ENCODE data around the gene ERAL1. TPM values are rescaled to one million over a fixed set of nuclear protein-coding genes. Genes with fewer than 3 reads are reported as not detected.
A peak's percentile ranks its signal among the peaks of the same experiment; 100 is the strongest.
"Not testable (repeated sequence)": the region's sequence is repeated elsewhere in the genome, so short reads cannot be mapped to it uniquely, and the experiment has no call there.

ERAL1 gene
- total RNA-seq, 2 experiments from 2014 or later: 51.5 to 74.8 TPM

GRCh38 chr17:28827672-28828071 lies 27.1 kb upstream of the ERAL1 start:
- DNase-seq (no peak), ATAC-seq (no peak)
- intact Hi-C loops (cut with DNase I, micrococcal nuclease): no loop called here
- Mint-ChIP-seq H3K27ac (no peak overlapping the region), H3K4me1 (peaks cover 6% of the 10 kb centered on the region), H3K9me3 (ENCODE audit: low read depth) (no peaks in the 10 kb centered on the region), H3K27me3 (no peaks in the 10 kb centered on the region), H3K36me3 (ENCODE audit: low read depth) (peaks cover 18% of the 10 kb centered on the region), H3K4me3 (no peak overlapping the region)
- CTCF ChIA-PET: interaction anchor here (0.8 to 3.3 kb wide), 8 partner anchors 9 to 63 kb away, joined by 3 to 15 read pairs (median 4); no protein-coding TSS in a partner anchor
- POLR2A ChIA-PET: interaction anchor here (0.7 kb wide), 1 partner anchor 15 kb away, joined by 4 read pairs; the partner anchor contains the start of gene FAM222B

DNA sequence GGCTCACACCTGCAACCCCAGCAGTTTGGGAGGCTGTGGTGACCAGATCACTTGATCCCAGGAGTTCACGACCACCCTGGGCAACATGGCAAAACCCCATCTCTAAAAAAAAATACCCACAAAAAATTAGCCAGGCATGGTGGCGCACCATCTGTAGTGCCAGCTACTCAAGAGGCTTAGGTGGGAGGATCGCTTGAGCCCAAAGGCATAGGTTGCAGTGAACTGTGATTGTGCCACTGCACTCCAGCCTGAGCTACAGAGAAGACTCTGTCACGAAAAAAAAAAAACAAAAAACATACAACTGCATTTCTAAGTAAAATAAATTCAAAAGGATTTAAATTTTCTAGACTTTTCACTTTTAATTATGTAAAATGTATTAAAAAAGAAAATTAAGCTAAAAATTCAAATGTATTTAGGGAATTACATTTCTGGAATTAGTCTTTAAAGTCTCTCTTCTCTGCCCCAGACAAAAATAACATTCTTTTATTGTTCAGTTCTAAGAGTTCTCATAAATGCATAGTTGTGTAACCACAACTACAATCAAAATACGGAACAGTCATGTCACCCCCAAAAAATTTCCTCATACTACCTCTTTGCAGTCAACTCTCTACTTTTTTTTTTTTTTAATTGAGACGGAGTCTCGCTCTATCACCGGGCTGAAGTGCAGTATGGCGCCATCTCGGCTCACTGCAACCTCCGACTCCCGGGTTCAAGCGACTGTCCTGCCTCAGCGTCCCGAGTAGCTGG lies 26.3 kb upstream of the ERAL1 start:
- H3K9me3 Mint-ChIP-seq (ENCODE audit: low read depth): no peaks in the 10 kb centered on the region
- POLR2A ChIA-PET: interaction anchor here (0.7 kb wide), 1 partner anchor 30 kb away, joined by 3 read pairs; no protein-coding TSS in a partner anchor
- peaks cover 6% of the 10 kb centered on the region for H3K4me1 Mint-ChIP-seq
- intact Hi-C loops (cut with DNase I, micrococcal nuclease): no loop called here
- no peak overlapping the region for H3K27ac Mint-ChIP-seq
- no peak for DNase-seq
- peaks cover 17% of the 10 kb centered on the region for H3K36me3 Mint-ChIP-seq (ENCODE audit: low read depth)
- no peak for ATAC-seq
- no peaks in the 10 kb centered on the region for H3K27me3 Mint-ChIP-seq
- no peak overlapping the region for H3K4me3 Mint-ChIP-seq
- CTCF ChIA-PET: interaction anchor here (0.5 to 1.2 kb wide), 2 partner anchors 18 to 82 kb away, joined by 3 to 5 read pairs; no protein-coding TSS in a partner anchor

DNA sequence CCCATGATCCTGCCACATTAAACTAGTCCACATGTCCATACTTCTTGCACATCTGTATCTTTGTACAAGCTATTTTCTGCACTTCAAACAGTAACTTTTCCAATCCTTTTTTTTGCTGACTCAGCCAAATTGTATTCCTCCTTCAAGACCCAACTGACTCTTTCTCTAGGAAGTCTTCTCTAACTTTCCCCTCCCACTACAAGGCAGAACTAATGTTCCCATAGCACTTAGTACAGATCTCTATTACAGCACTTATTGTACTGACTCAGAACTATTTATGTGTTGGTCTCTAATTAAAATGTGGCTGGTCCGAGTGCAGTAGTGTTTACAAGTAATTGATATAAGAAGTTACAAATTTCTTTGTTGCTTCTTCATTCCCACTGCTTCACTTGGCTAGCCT lies 20.4 kb upstream of the ERAL1 start:
- intact Hi-C loops (cut with DNase I, micrococcal nuclease): no loop called here
- POLR2A ChIA-PET: no interaction called here
- H3K36me3 Mint-ChIP-seq (ENCODE audit: low read depth): peaks cover 18% of the 10 kb centered on the region
- H3K4me1 Mint-ChIP-seq: peaks cover 11% of the 10 kb centered on the region
- H3K9me3 Mint-ChIP-seq (ENCODE audit: low read depth): no peaks in the 10 kb centered on the region
- no peak overlapping the region for H3K4me3 Mint-ChIP-seq
- H3K27ac Mint-ChIP-seq: no peak overlapping the region
- CTCF ChIA-PET: interaction anchor here (1.2 kb wide), 2 partner anchors 68 to 71 kb away, joined by 3 to 4 read pairs; partner anchors contain the start of gene DHRS13
- ATAC-seq (no peak), DNase-seq (no peak)
- no peaks in the 10 kb centered on the region for H3K27me3 Mint-ChIP-seq

DNA sequence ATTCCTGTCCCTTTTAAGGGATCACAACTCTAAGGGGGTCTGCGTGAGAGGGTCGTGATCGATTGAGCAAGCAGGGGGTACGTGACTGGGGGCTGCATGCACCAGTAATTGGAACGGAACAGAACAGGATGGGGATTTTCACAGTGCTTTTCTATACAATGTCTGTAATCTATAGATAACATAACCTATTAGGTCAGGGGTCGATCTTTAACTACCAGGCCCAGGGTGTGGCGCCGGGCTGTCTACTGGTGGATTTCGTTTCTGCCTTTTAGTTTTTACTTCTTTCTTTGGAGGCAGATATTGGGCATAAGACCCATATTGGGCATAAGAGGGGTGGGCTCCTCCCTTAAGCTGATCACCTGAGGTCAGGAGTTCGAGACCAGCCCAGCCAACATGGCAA lies 18.3 kb upstream of the ERAL1 start:
- H3K27me3 Mint-ChIP-seq; POLR2A ChIA-PET; ATAC-seq; H3K4me3 Mint-ChIP-seq; H3K27ac Mint-ChIP-seq; intact Hi-C loops (cut with DNase I, micrococcal nuclease); DNase-seq; H3K9me3 Mint-ChIP-seq (ENCODE audit: low read depth): not testable (repeated sequence)
- CTCF ChIA-PET: interaction anchor here (1.6 kb wide), 1 partner anchor 9 kb away, joined by 4 read pairs; no protein-coding TSS in a partner anchor
- H3K4me1 Mint-ChIP-seq: peaks cover 20% of the 10 kb centered on the region
- H3K36me3 Mint-ChIP-seq (ENCODE audit: low read depth): peaks cover 12% of the 10 kb centered on the region

DNA sequence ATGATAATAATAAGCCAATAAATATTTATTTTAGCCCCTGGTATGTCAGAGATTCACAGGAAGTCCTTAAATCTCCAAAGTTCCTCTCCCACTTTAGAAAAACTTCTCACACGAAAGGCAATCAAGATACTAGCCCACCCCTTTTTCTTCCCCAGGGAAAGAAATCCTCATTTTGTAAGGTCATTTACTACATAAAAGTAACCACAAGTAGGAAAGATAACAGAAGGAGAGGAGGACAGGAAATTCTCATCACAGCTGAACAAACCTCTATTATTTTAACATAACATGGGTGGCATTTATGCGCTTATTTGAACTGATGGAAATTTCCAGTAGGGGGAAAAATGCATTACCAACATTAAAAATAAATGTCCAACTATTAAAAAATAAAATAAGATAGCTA lies 15.6 kb upstream of the ERAL1 start:
- no peak for DNase-seq
- peaks cover 3% of the 10 kb centered on the region for H3K36me3 Mint-ChIP-seq (ENCODE audit: low read depth)
- no peak overlapping the region for H3K4me3 Mint-ChIP-seq
- ATAC-seq: no peak
- H3K27me3 Mint-ChIP-seq: no peaks in the 10 kb centered on the region
- H3K9me3 Mint-ChIP-seq (ENCODE audit: low read depth): no peaks in the 10 kb centered on the region
- ChIA-PET CTCF (interaction anchor here (0.9 to 1.1 kb wide), 3 partner anchors 28 to 76 kb away, joined by 3 to 4 read pairs (median 3); no protein-coding TSS in a partner anchor), POLR2A (no interaction called here)
- H3K27ac Mint-ChIP-seq: peak overlapping the region; percentile 76
- H3K4me1 Mint-ChIP-seq: peaks cover 22% of the 10 kb centered on the region
- intact Hi-C loops (cut with DNase I, micrococcal nuclease): no loop called here

DNA sequence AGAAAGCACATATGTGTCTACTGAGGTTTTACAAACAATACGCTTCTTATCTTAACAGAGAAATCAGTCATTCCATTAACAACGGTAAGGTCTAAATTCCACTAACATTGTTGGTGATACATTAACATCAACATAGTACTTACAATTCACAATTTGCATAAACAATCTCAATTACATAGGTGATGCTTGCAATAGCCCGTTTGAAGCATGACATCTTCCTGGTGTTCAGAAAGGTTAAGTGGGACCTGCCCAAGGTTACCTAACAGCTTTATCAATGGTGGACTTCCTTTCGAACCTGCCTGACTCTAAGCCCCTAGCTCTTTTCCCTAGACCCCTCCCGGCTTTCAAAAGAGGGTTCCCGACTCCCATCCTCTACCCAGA lies 12.9 kb upstream of the ERAL1 start:
- DNase-seq (no peak), ATAC-seq (peak; percentile 8)
- H3K4me3 Mint-ChIP-seq: peak overlapping the region; percentile 93
- intact Hi-C loops (cut with DNase I, micrococcal nuclease): loop anchor here (1.0 to 5.0 kb wide), 8 partner anchors 12 to 115 kb away; partner anchors contain the start of genes DHRS13 (in 1 of the 2) and PHF12 (in 1 of the 2)
- no peaks in the 10 kb centered on the region for H3K9me3 Mint-ChIP-seq (ENCODE audit: low read depth)
- CTCF ChIA-PET: interaction anchor here (0.6 to 1.8 kb wide), 19 partner anchors 10 to 124 kb away, joined by 3 to 15 read pairs (median 4); partner anchors contain the start of genes FLOT2, RPL23A and TLCD1
- H3K4me1 Mint-ChIP-seq: peaks cover 20% of the 10 kb centered on the region
- no peaks in the 10 kb centered on the region for H3K36me3 Mint-ChIP-seq (ENCODE audit: low read depth)
- peak overlapping the region; percentile 90 for H3K27ac Mint-ChIP-seq
- POLR2A ChIA-PET: interaction anchor here (0.8 to 1.8 kb wide), 9 partner anchors 12 to 118 kb away, joined by 3 to 11 read pairs (median 4); partner anchors contain the start of gene NEK8
- no peaks in the 10 kb centered on the region for H3K27me3 Mint-ChIP-seq

GRCh38 chr17:28842282-28843012 lies 12.4 kb upstream of the ERAL1 start, which contains the start of gene FAM222B:
Gene FAM222B (minus strand): TSS chr17:28842790. CDS start chr17:28766667, 76,123 bp downstream.
- Mint-ChIP-seq H3K27ac (peak within 1 kb of the TSS; percentile 90), H3K9me3 (ENCODE audit: low read depth) (no peaks in the 10 kb centered on the region), H3K4me1 (peaks cover 20% of the 10 kb centered on the region), H3K4me3 (peak within 1 kb of the TSS; percentile 93), H3K27me3 (no peaks in the 10 kb centered on the region), H3K36me3 (ENCODE audit: low read depth) (no peaks in the 10 kb centered on the region)
- ChIA-PET CTCF (interaction anchor here (0.6 to 1.8 kb wide), 20 partner anchors 10 to 123 kb away, joined by 3 to 15 read pairs (median 4); partner anchors contain the start of genes FLOT2, RPL23A and TLCD1), POLR2A (interaction anchor here (0.6 to 1.8 kb wide), 10 partner anchors 11 to 119 kb away, joined by 3 to 11 read pairs (median 4); partner anchors contain the start of gene NEK8)
- intact Hi-C loops (cut with DNase I, micrococcal nuclease): loop anchor here (1.0 to 5.0 kb wide), 8 partner anchors 12 to 115 kb away; partner anchors contain the start of genes DHRS13 (in 1 of the 2) and PHF12 (in 1 of the 2)
- peak; percentile 99 for ATAC-seq
- DNase-seq: peak; percentile 93

DNA sequence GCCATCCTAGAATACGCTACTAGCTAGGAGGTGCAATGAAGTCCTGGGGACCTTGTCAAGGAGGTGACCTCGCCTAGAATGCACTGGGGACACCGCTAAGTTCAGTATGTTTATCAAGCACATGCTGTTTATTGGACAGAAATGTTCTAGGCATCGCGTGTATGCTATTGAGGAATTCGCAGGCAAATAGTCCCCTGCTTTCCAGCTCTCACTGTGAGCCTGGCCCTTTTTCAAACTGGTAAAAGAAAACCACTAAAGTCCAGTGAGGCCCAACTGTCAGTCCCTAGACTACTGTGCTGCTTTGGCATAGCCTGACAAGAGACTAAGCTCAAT lies 11.0 kb upstream of the ERAL1 start:
- ATAC-seq (no peak), DNase-seq (no peak)
- Mint-ChIP-seq H3K9me3 (ENCODE audit: low read depth) (no peaks in the 10 kb centered on the region), H3K4me1 (peaks cover 20% of the 10 kb centered on the region), H3K36me3 (ENCODE audit: low read depth) (no peaks in the 10 kb centered on the region), H3K27me3 (no peaks in the 10 kb centered on the region), H3K4me3 (peak overlapping the region; percentile 93), H3K27ac (no peak overlapping the region)
- intact Hi-C loops (cut with DNase I, micrococcal nuclease): loop anchor here (2.0 to 5.0 kb wide), 3 partner anchors 33 to 107 kb away; partner anchors contain the start of gene PHF12 (in 1 of the 2)
- ChIA-PET CTCF (interaction anchor here (0.7 to 2.1 kb wide), 4 partner anchors 32 to 117 kb away, joined by 3 to 5 read pairs (median 4); no protein-coding TSS in a partner anchor), POLR2A (no interaction called here)

DNA sequence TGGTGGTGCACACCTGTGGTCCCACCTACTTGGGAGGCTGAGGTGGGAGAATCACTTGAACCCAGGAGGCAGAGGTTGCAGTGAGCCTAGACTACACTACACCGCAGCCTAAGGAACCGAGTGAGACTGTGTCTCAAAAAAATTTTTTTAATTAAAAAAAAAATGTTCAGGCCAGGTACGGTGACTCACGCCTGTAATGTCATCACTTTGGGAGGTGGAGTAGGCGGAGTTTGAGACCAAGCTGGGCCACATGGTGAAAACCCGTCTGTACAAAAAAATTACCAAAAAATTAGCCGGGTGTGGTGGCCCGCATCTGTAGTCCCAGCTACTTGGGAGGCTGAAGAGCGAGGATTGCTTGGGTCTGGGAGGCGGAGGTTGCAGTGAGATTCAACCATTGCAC lies 8.6 kb upstream of the ERAL1 start:
- intact Hi-C loops (cut with DNase I, micrococcal nuclease): loop anchor here in 1 of 2 experiments (5.0 kb wide), 1 partner anchor 119 kb away; the partner anchor contains the start of genes NEK8 and TLCD1
- H3K9me3 Mint-ChIP-seq (ENCODE audit: low read depth): no peaks in the 10 kb centered on the region
- no peak overlapping the region for H3K27ac Mint-ChIP-seq
- H3K36me3 Mint-ChIP-seq (ENCODE audit: low read depth): no peaks in the 10 kb centered on the region
- no peak for ATAC-seq
- POLR2A ChIA-PET: interaction anchor here (0.6 kb wide), 1 partner anchor 11 kb away, joined by 4 read pairs; no protein-coding TSS in a partner anchor
- no peak overlapping the region for H3K4me3 Mint-ChIP-seq
- peaks cover 11% of the 10 kb centered on the region for H3K4me1 Mint-ChIP-seq
- H3K27me3 Mint-ChIP-seq: no peaks in the 10 kb centered on the region
- DNase-seq: peak; percentile 40
- CTCF ChIA-PET: interaction anchor here (0.6 to 1.2 kb wide), 4 partner anchors 23 to 119 kb away, joined by 3 to 4 read pairs (median 4); no protein-coding TSS in a partner anchor

DNA sequence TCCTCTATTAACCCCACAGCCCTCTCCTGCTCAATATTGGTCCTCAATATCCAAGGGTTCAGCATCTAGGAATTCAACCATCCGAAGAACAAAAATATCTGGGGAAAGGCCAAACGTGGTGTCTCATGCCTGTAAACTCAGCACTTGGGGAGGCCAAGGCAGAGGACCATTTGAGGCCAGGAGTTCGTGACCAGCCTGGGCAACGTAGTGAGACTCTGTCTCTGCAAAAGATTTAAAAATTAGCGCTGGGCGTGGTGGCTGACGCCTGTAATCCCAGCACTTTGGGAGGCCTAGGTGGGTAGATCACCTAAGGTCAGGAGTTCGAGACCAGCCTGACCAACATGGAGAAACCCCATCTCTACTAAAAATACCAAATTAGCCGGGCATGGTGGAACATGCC lies 8.1 kb upstream of the ERAL1 start:
- not testable (repeated sequence) for H3K36me3 Mint-ChIP-seq (ENCODE audit: low read depth); H3K27me3 Mint-ChIP-seq; ATAC-seq; H3K9me3 Mint-ChIP-seq (ENCODE audit: low read depth); H3K27ac Mint-ChIP-seq; H3K4me3 Mint-ChIP-seq; DNase-seq; H3K4me1 Mint-ChIP-seq
- intact Hi-C loops (cut with DNase I, micrococcal nuclease): loop anchor here in 1 of 2 experiments (5.0 kb wide), 1 partner anchor 119 kb away; the partner anchor contains the start of genes NEK8 and TLCD1
- ChIA-PET CTCF (interaction anchor here (0.7 to 0.8 kb wide), 2 partner anchors 50 to 120 kb away, joined by 3 to 4 read pairs; no protein-coding TSS in a partner anchor), POLR2A (interaction anchor here (0.6 kb wide), 1 partner anchor 11 kb away, joined by 4 read pairs; no protein-coding TSS in a partner anchor)

Measured in activated CD4-positive, alpha-beta T cell treated with anti-CD3 and anti-CD28 coated beads for 36 hours (primary cell).